ENCODE data around the gene XPO4. TPM values are rescaled to one million over a fixed set of nuclear protein-coding genes. Genes with fewer than 3 reads are reported as not detected.
"Not testable (repeated sequence)": the region's sequence is repeated elsewhere in the genome, so short reads cannot be mapped to it uniquely, and the experiment has no call there.

Gene XPO4
- total RNA-seq, 1 donor from 2014 or later, result 19.9 TPM

DNA sequence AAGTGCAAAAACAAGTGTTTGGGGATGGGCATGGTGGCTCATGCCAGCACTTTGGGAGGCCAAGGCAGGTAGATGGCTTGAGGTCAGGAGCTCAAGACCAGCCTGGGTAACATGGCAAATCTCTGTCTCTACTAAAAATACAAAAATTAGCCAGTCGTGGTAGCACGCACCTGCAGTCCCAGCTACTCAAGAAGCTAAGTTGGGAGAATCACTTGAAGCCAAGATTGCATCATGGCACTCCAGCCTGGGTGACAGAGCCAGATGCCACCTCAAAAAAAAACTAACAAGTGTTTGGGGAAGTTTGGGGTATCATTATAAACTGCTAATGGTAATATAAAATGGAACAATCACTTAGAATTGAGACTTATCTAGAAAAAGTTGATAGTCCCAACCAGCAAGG, 24.6 kb downstream of the XPO4 start:
- no peak overlapping the region for H3K4me2 ChIP-seq (ENCODE audit: low read length)
- no peak overlapping the region for H3K9ac ChIP-seq (ENCODE audit: low read length)
- peaks cover 73% of the 10 kb centered on the region for H4K20me1 ChIP-seq (ENCODE audit: insufficient read depth, low read length)
- H3K9me3 ChIP-seq (ENCODE audit: insufficient read depth, low read depth, low read length), result no peaks in the 10 kb centered on the region
- H3K27me3 Mint-ChIP-seq (ENCODE audit: low read depth, unreplicated experiment), result no peaks in the 10 kb centered on the region
- no peaks in the 10 kb centered on the region for H3K36me3 ChIP-seq (ENCODE audit: insufficient read depth, low read length)
- H3K4me3 Mint-ChIP-seq (ENCODE audit: unreplicated experiment), result no peak overlapping the region
- no peak for DNase-seq (ENCODE audit: low read depth)
- H3K79me2 ChIP-seq (ENCODE audit: insufficient read depth, low read length), result peaks cover 94% of the 10 kb centered on the region
- peaks cover 2% of the 10 kb centered on the region for H3K36me3 Mint-ChIP-seq (ENCODE audit: low read depth, unreplicated experiment)
- H3K27me3 ChIP-seq (ENCODE audit: insufficient read depth, low read length), result no peaks in the 10 kb centered on the region
- H3K9me3 Mint-ChIP-seq (ENCODE audit: unreplicated experiment), result peaks cover 4% of the 10 kb centered on the region
- H3K4me1 Mint-ChIP-seq (ENCODE audit: low read depth, unreplicated experiment), result peaks cover 24% of the 10 kb centered on the region
- TF ChIP-seq EZH2 (IDR thresholded peaks at IDR 0.05; ENCODE audit: insufficient read depth, low read length), result no peak
- TF ChIP-seq, protein P1, sequence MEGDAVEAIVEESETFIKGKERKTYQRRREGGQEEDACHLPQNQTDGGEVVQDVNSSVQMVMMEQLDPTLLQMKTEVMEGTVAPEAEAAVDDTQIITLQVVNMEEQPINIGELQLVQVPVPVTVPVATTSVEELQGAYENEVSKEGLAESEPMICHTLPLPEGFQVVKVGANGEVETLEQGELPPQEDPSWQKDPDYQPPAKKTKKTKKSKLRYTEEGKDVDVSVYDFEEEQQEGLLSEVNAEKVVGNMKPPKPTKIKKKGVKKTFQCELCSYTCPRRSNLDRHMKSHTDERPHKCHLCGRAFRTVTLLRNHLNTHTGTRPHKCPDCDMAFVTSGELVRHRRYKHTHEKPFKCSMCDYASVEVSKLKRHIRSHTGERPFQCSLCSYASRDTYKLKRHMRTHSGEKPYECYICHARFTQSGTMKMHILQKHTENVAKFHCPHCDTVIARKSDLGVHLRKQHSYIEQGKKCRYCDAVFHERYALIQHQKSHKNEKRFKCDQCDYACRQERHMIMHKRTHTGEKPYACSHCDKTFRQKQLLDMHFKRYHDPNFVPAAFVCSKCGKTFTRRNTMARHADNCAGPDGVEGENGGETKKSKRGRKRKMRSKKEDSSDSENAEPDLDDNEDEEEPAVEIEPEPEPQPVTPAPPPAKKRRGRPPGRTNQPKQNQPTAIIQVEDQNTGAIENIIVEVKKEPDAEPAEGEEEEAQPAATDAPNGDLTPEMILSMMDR (IDR thresholded peaks at IDR 0.05; ENCODE audit: insufficient read depth, low read depth, low read length), result no peak
- H3K27ac Mint-ChIP-seq (ENCODE audit: unreplicated experiment), result no peak overlapping the region
- no peak overlapping the region for H3K27ac ChIP-seq (ENCODE audit: low read depth, low read length)
- no peak for FAIRE-seq
- no peak overlapping the region for H3K4me3 ChIP-seq (ENCODE audit: insufficient read depth, low read depth, low read length)
- H2AFZ ChIP-seq (ENCODE audit: low read depth, low read length), result no peak overlapping the region
- H3K4me1 ChIP-seq (ENCODE audit: insufficient read depth, low read length), result peaks cover 21% of the 10 kb centered on the region

DNA sequence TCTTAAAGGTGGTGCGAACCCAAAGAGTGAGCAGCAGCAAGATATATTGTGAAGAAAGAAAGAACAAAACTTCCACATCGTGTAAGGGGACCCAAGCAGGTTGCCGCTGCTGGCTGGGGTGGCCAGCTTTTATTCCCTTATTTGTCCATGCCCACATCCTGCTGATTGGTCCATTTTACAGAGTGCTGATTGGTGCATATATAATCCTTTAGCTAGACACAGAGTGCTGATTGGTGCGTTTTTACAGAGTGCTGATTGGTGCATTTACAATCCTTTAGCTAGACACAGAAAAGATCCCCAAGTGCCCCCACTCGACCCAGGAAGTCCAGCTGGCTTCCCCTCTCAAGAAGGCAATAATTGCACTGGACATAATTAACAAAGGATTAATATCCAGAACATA, 25.7 kb downstream of the XPO4 start:
- H2AFZ ChIP-seq (ENCODE audit: low read depth, low read length); H3K4me3 Mint-ChIP-seq (ENCODE audit: unreplicated experiment); H3K36me3 ChIP-seq (ENCODE audit: insufficient read depth, low read length); H3K27ac Mint-ChIP-seq (ENCODE audit: unreplicated experiment); H3K4me3 ChIP-seq (ENCODE audit: insufficient read depth, low read depth, low read length); H3K4me2 ChIP-seq (ENCODE audit: low read length); H3K9ac ChIP-seq (ENCODE audit: low read length); H3K9me3 Mint-ChIP-seq (ENCODE audit: unreplicated experiment); FAIRE-seq; H3K27ac ChIP-seq (ENCODE audit: low read depth, low read length); DNase-seq (ENCODE audit: low read depth); H3K27me3 ChIP-seq (ENCODE audit: insufficient read depth, low read length); H3K36me3 Mint-ChIP-seq (ENCODE audit: low read depth, unreplicated experiment); H3K9me3 ChIP-seq (ENCODE audit: insufficient read depth, low read depth, low read length); H3K27me3 Mint-ChIP-seq (ENCODE audit: low read depth, unreplicated experiment): not testable (repeated sequence)
- Histone ChIP-seq H3K79me2 (ENCODE audit: insufficient read depth, low read length) (peaks cover 94% of the 10 kb centered on the region), H4K20me1 (ENCODE audit: insufficient read depth, low read length) (peaks cover 73% of the 10 kb centered on the region), H3K4me1 (ENCODE audit: insufficient read depth, low read length) (peaks cover 14% of the 10 kb centered on the region)
- peaks cover 13% of the 10 kb centered on the region for H3K4me1 Mint-ChIP-seq (ENCODE audit: low read depth, unreplicated experiment)

DNA sequence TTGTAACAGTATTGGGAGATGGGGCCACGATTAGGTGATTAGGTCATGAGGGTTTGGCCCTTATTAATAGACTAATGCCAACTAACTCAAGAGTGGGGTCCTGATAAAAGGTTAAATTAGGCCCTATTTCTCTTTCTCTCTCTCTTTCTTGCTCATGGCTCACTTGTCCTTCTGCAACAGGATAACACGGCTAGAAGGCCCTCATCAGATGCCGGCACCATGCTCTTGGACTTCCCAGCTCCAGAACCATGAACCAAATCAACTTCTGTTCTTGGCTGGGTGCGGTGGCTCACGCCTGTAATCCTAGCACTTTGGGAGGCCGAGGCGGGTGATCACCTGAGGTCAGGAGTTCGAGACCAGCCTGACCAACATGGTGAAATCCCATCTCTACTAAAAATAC, 28.1 kb downstream of the XPO4 start:
- H3K9me3 ChIP-seq (ENCODE audit: insufficient read depth, low read depth, low read length); H3K27ac Mint-ChIP-seq (ENCODE audit: unreplicated experiment); H3K4me2 ChIP-seq (ENCODE audit: low read length); H3K27me3 Mint-ChIP-seq (ENCODE audit: low read depth, unreplicated experiment); H3K27ac ChIP-seq (ENCODE audit: low read depth, low read length); H3K36me3 Mint-ChIP-seq (ENCODE audit: low read depth, unreplicated experiment); DNase-seq (ENCODE audit: low read depth); H2AFZ ChIP-seq (ENCODE audit: low read depth, low read length); H3K36me3 ChIP-seq (ENCODE audit: insufficient read depth, low read length); H3K4me3 ChIP-seq (ENCODE audit: insufficient read depth, low read depth, low read length); H3K9me3 Mint-ChIP-seq (ENCODE audit: unreplicated experiment); H3K4me3 Mint-ChIP-seq (ENCODE audit: unreplicated experiment); FAIRE-seq; H3K27me3 ChIP-seq (ENCODE audit: insufficient read depth, low read length); H3K9ac ChIP-seq (ENCODE audit: low read length): not testable (repeated sequence)
- peaks cover 14% of the 10 kb centered on the region for H3K4me1 ChIP-seq (ENCODE audit: insufficient read depth, low read length)
- peaks cover 11% of the 10 kb centered on the region for H3K4me1 Mint-ChIP-seq (ENCODE audit: low read depth, unreplicated experiment)
- peaks cover 96% of the 10 kb centered on the region for H3K79me2 ChIP-seq (ENCODE audit: insufficient read depth, low read length)
- peaks cover 76% of the 10 kb centered on the region for H4K20me1 ChIP-seq (ENCODE audit: insufficient read depth, low read length)

DNA sequence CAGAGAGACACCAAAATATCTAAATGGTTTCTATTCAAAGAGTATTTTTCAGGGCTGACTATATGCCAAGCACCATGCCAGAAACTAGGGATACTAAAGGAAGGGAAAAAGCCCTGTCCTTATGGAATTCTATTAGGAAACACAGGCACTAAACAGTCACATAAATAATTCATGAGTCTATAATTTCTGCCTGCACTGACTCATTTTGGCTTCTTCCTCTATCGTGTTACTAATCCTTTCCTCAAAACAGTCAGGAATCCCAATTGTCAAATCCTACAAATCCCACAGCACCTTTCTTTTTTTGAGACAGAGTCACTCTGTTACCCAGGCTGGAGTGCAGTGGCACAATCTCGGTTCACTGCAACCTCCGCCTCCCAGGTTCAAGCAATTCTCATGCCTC, 29.2 kb downstream of the XPO4 start:
- FAIRE-seq, result peak; percentile 76
- H3K9me3 Mint-ChIP-seq (ENCODE audit: unreplicated experiment), result peaks cover 4% of the 10 kb centered on the region
- peaks cover 68% of the 10 kb centered on the region for H4K20me1 ChIP-seq (ENCODE audit: insufficient read depth, low read length)

More for the DNA sequence above, 29.2 kb downstream of the XPO4 start:
- Mint-ChIP-seq H3K4me3 (ENCODE audit: unreplicated experiment) (no peak overlapping the region), H3K27me3 (ENCODE audit: low read depth, unreplicated experiment) (no peaks in the 10 kb centered on the region), H3K4me1 (ENCODE audit: low read depth, unreplicated experiment) (peaks cover 11% of the 10 kb centered on the region), H3K27ac (ENCODE audit: unreplicated experiment) (no peak overlapping the region), H3K36me3 (ENCODE audit: low read depth, unreplicated experiment) (no peaks in the 10 kb centered on the region)
- TF ChIP-seq, protein P1 (IDR thresholded peaks at IDR 0.05; ENCODE audit: insufficient read depth, low read depth, low read length), result no peak
- TF ChIP-seq EZH2 (IDR thresholded peaks at IDR 0.05; ENCODE audit: insufficient read depth, low read length), result no peak
- Histone ChIP-seq H3K4me1 (ENCODE audit: insufficient read depth, low read length) (peaks cover 14% of the 10 kb centered on the region), H3K27ac (ENCODE audit: low read depth, low read length) (no peak overlapping the region), H3K9me3 (ENCODE audit: insufficient read depth, low read depth, low read length) (no peaks in the 10 kb centered on the region), H3K36me3 (ENCODE audit: insufficient read depth, low read length) (no peaks in the 10 kb centered on the region), H3K4me3 (ENCODE audit: insufficient read depth, low read depth, low read length) (no peak overlapping the region), H3K27me3 (ENCODE audit: insufficient read depth, low read length) (no peaks in the 10 kb centered on the region), H3K79me2 (ENCODE audit: insufficient read depth, low read length) (peaks cover 96% of the 10 kb centered on the region), H2AFZ (ENCODE audit: low read depth, low read length) (no peak overlapping the region), H3K9ac (ENCODE audit: low read length) (no peak overlapping the region), H3K4me2 (ENCODE audit: low read length) (peak overlapping the region; percentile 59)
- peak; percentile 60 for DNase-seq (ENCODE audit: low read depth)
